HG03064 (cell line): Measurements from ENCODE around the gene ZNF226.
A peak's percentile ranks its signal among the peaks of the same experiment; 100 is the strongest.
"Not testable (repeated sequence)": the region's sequence is repeated elsewhere in the genome, so short reads cannot be mapped to it uniquely, and the experiment has no call there.

Experiments used
- ATAC-seq: cut with Tn5 transposase; IDR thresholded peaks from one replicate; pipeline ENCODE4 v1.9.1; 2021; ENCODE audit warnings: low read depth; ENCODE audit not compliant: unreplicated experiment

Gene ZNF226

GRCh38 chr19:44164673-44165512 lies at the start of gene ZNF226:
ZNF226 (plus strand) TSS chr19:44165100; CDS start chr19:44170081, 4,981 bp downstream.
- ATAC-seq = peak; percentile 93

GRCh38 chr19:44121162-44121561 lies 43.7 kb upstream of the ZNF226 start:
- not testable (repeated sequence) for ATAC-seq

- no peak for ATAC-seq
Measured at GRCh38 chr19:44131955-44132354, 32.9 kb upstream of the ZNF226 start.

GRCh38 chr19:44141191-44142058 lies 23.5 kb upstream of the ZNF226 start, which contains the start of gene ZNF234:
ZNF234 (plus strand) TSS chr19:44141554; CDS start chr19:44144633, 3,079 bp downstream.
- ATAC-seq = peak; percentile 81

- ATAC-seq = no peak
Measured at GRCh38 chr19:44142059-44142433, 22.9 kb upstream of the ZNF226 start.

GRCh38 chr19:44149776-44150175 lies 15.1 kb upstream of the ZNF226 start:
- ATAC-seq = no peak

GRCh38 chr19:44151491-44151890 lies 13.4 kb upstream of the ZNF226 start:
- ATAC-seq = no peak

- no peak for ATAC-seq
Measured at GRCh38 chr19:44156475-44156874, 8.4 kb upstream of the ZNF226 start.

GRCh38 chr19:44163789-44164188 lies 1.1 kb upstream of the ZNF226 start:
- no peak for ATAC-seq

- ATAC-seq = no peak
Measured at GRCh38 chr19:44164327-44164672, 600 bp upstream of the ZNF226 start.

- ATAC-seq = not testable (repeated sequence)
Measured at GRCh38 chr19:44170660-44171059, 5.8 kb downstream of the ZNF226 start.

GRCh38 chr19:44176590-44176989 lies 11.7 kb downstream of the ZNF226 start:
- ATAC-seq = no peak

- ATAC-seq = no peak
Measured at GRCh38 chr19:44180968-44181367, 16.1 kb downstream of the ZNF226 start.

GRCh38 chr19:44182145-44182544 lies 17.2 kb downstream of the ZNF226 start:
- no peak for ATAC-seq

GRCh38 chr19:44190020-44190419 lies 25.1 kb downstream of the ZNF226 start:
- ATAC-seq = no peak

GRCh38 chr19:44192127-44192526 lies 27.2 kb downstream of the ZNF226 start:
- no peak for ATAC-seq

- no peak for ATAC-seq
Measured at GRCh38 chr19:44196772-44197171, 31.9 kb downstream of the ZNF226 start.

GRCh38 chr19:44202470-44202869 lies 37.6 kb downstream of the ZNF226 start:
- ATAC-seq = no peak

- no peak for ATAC-seq
Measured at GRCh38 chr19:44202974-44203373, 38.1 kb downstream of the ZNF226 start.

- ATAC-seq = not testable (repeated sequence)
Measured at GRCh38 chr19:44203877-44204276, 39.0 kb downstream of the ZNF226 start.

- ATAC-seq = no peak
Measured at GRCh38 chr19:44204772-44205171, 39.9 kb downstream of the ZNF226 start.
